ENCODE measurements around the gene AGXT.

AGXT gene

DNA sequence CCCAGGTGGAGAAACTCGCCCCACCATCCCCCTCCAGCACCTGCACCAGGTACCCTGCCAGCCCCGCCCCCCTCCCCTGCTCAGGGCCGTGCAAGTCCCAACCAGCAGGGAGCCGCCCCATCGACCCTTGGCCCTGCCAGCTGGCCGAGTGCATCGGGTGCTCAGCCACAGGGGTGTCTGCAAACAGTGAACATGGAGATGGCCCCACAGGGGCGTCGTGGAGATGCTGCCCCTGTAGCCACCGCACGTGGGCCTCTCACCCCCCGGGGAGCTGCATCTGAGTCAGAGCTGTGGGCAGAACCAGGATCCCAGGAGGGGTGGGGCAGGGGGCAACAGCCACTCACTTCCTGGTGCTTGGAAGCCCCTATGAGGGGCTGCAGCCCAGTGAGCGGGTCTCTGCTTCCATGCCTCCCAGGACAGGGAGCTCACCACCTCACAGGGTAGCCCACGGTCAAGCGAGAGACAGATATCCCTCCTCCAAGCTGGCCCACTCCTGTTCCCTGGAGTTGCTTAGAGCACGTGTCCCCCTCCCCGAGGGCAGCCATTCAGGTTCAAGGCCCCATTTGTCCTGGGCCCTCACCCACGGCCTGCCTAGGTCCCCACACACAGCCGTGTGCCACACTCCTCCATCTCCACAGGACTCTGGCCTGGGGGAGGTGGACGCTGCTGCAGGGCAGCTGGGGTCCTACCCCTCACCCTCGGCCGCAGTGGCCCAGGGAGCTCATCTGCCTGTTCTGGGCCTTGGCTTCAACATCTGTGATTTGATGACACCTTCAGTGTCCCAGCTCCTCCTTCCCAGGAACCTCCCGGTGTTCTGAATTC is 28.5 kb downstream of the AGXT start:
- no peak for TF ChIP-seq EZH2phosphoT487 (IDR thresholded peaks at IDR 0.05; ENCODE audit: low read depth)
- TF ChIP-seq, protein P1, sequence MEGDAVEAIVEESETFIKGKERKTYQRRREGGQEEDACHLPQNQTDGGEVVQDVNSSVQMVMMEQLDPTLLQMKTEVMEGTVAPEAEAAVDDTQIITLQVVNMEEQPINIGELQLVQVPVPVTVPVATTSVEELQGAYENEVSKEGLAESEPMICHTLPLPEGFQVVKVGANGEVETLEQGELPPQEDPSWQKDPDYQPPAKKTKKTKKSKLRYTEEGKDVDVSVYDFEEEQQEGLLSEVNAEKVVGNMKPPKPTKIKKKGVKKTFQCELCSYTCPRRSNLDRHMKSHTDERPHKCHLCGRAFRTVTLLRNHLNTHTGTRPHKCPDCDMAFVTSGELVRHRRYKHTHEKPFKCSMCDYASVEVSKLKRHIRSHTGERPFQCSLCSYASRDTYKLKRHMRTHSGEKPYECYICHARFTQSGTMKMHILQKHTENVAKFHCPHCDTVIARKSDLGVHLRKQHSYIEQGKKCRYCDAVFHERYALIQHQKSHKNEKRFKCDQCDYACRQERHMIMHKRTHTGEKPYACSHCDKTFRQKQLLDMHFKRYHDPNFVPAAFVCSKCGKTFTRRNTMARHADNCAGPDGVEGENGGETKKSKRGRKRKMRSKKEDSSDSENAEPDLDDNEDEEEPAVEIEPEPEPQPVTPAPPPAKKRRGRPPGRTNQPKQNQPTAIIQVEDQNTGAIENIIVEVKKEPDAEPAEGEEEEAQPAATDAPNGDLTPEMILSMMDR (IDR thresholded peaks at IDR 0.05; ENCODE audit: low read depth, low read length) = no peak
- Histone ChIP-seq H3K4me3 (ENCODE audit: low read length) (no peak overlapping the region), H2AFZ (ENCODE audit: low read depth, low read length) (no peak overlapping the region), H3K79me2 (ENCODE audit: low read length) (no peaks in the 10 kb centered on the region), H3K36me3 (replicated peaks; ENCODE audit: low read depth, low read length) (no peaks in the 10 kb centered on the region), H3K4me2 (ENCODE audit: low read length) (no peak overlapping the region), H3K4me1 (ENCODE audit: low read length) (no peaks in the 10 kb centered on the region), H3K9me3 (ENCODE audit: insufficient read depth, low read length) (no peaks in the 10 kb centered on the region), H3K27ac (ENCODE audit: low read length) (no peak overlapping the region), H3K9ac (ENCODE audit: low read length) (no peak overlapping the region), H4K20me1 (ENCODE audit: insufficient read depth, low read length) (no peaks in the 10 kb centered on the region), H3K27me3 (ENCODE audit: low read depth, low read length) (no peaks in the 10 kb centered on the region)

DNA sequence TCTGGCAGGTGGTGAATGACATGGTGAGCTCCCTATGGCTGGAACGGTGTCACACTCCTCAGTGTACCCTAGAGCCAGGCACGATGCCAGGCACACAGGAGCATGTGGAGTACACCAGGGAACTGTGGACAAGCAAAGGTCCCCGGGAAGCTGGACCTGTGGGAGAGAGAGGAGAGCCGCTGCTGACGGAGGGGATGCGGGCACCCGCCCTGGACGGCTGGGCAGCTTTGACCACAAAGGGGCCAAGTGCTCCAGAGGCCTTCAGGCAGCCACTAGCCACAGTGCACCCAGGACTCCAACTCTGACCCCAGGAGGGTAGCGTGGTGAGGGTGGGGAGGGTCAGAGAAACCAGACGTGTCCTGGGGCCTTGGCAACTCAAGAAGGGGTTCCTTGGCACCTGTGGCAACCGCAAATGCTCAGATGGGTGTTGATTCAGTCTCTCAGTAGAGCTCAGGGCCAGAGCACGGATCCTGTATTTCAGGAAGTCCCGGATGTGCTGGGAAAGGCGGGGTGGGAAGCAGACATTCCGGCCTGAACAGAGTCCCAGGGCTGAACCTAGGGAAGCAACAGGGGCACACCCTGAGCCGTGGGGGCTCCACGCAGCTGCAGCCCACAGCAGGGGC is 29.6 kb downstream of the AGXT start:
- Histone ChIP-seq H3K79me2 (ENCODE audit: low read length) (no peaks in the 10 kb centered on the region), H3K36me3 (replicated peaks; ENCODE audit: low read depth, low read length) (no peaks in the 10 kb centered on the region), H3K4me3 (ENCODE audit: low read length) (no peak overlapping the region), H2AFZ (ENCODE audit: low read depth, low read length) (no peak overlapping the region), H4K20me1 (ENCODE audit: insufficient read depth, low read length) (no peaks in the 10 kb centered on the region), H3K4me1 (ENCODE audit: low read length) (no peaks in the 10 kb centered on the region), H3K9me3 (ENCODE audit: insufficient read depth, low read length) (no peaks in the 10 kb centered on the region), H3K27ac (ENCODE audit: low read length) (no peak overlapping the region), H3K9ac (ENCODE audit: low read length) (no peak overlapping the region), H3K27me3 (ENCODE audit: low read depth, low read length) (no peaks in the 10 kb centered on the region), H3K4me2 (ENCODE audit: low read length) (no peak overlapping the region)
- no peak for TF ChIP-seq EZH2phosphoT487 (IDR thresholded peaks at IDR 0.05; ENCODE audit: low read depth)
- TF ChIP-seq, protein P1 (IDR thresholded peaks at IDR 0.05; ENCODE audit: low read depth, low read length) = no peak

DNA sequence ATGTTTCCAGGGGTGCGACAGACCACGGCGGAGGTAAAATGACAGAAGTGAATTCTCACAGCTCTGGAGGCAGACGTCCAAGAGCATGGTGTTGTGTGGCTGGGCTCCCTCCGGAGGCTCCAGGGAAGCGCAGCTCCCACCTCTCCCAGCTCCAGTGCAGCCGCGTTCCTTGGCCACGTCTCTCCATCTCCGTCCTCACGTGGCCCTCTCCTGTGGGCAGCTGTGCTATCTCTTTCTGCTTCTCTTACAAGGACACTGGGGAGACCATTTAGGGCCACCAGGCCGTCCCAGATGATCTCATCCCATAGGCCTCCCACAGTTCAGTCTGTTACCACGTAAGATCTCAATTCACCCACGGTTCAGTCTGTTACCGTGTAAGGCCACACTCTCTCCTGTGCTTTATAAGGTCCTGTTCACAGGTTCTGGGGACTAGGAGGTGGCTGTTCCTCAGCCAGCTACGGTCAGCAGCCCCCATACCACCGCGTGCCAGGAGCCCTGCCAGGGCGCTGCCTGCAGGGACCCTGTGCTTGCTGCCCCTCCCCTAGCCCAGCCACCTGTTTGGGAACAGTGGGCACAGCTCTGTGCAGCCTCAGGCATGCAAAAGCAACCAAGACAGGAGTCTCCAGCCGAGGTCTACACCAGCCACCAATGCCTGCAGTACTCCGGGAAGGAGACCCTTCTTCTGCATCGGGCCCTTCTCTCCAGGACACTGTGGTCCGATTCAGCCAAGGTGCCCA is 30.3 kb downstream of the AGXT start:
- no peaks in the 10 kb centered on the region for H3K27me3 ChIP-seq (ENCODE audit: low read depth, low read length)
- H2AFZ ChIP-seq (ENCODE audit: low read depth, low read length) = no peak overlapping the region
- no peak overlapping the region for H3K4me3 ChIP-seq (ENCODE audit: low read length)
- H3K79me2 ChIP-seq (ENCODE audit: low read length) = no peaks in the 10 kb centered on the region
- TF ChIP-seq EZH2phosphoT487 (IDR thresholded peaks at IDR 0.05; ENCODE audit: low read depth) = no peak
- H3K4me1 ChIP-seq (ENCODE audit: low read length) = no peaks in the 10 kb centered on the region
- no peak overlapping the region for H3K9ac ChIP-seq (ENCODE audit: low read length)
- H3K9me3 ChIP-seq (ENCODE audit: insufficient read depth, low read length) = no peaks in the 10 kb centered on the region
- no peaks in the 10 kb centered on the region for H3K36me3 ChIP-seq (replicated peaks; ENCODE audit: low read depth, low read length)
- H3K27ac ChIP-seq (ENCODE audit: low read length) = no peak overlapping the region
- no peaks in the 10 kb centered on the region for H4K20me1 ChIP-seq (ENCODE audit: insufficient read depth, low read length)
- no peak overlapping the region for H3K4me2 ChIP-seq (ENCODE audit: low read length)

DNA sequence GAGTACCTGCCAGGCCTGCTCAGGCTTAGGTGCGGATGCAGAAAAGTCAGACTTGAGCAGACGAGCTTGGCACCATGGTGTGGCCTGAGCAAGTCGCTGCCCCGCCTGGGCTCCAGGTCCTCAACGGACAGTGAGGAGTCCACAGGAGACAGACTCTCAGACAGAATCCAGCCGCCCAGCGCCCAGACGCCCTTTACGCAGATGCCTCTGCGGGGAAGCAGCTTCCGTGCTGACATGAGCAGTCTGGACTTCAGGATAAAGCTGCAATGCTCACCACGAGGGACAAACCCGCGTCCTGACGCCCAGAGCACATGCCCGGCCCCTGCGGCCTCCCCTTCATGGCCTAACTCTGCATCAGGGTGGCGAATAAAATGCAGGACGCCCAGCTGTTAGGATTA is 30.8 kb downstream of the AGXT start:
- no peaks in the 10 kb centered on the region for H3K9me3 ChIP-seq (ENCODE audit: insufficient read depth, low read length)
- no peak overlapping the region for H3K9ac ChIP-seq (ENCODE audit: low read length)
- H4K20me1 ChIP-seq (ENCODE audit: insufficient read depth, low read length) = no peaks in the 10 kb centered on the region
- no peaks in the 10 kb centered on the region for H3K27me3 ChIP-seq (ENCODE audit: low read depth, low read length)
- no peak overlapping the region for H3K27ac ChIP-seq (ENCODE audit: low read length)
- H3K4me2 ChIP-seq (ENCODE audit: low read length) = no peak overlapping the region
- no peak overlapping the region for H2AFZ ChIP-seq (ENCODE audit: low read depth, low read length)
- H3K79me2 ChIP-seq (ENCODE audit: low read length) = no peaks in the 10 kb centered on the region
- H3K4me3 ChIP-seq (ENCODE audit: low read length) = no peak overlapping the region
- H3K36me3 ChIP-seq (replicated peaks; ENCODE audit: low read depth, low read length) = no peaks in the 10 kb centered on the region
- no peaks in the 10 kb centered on the region for H3K4me1 ChIP-seq (ENCODE audit: low read length)
- TF ChIP-seq EZH2phosphoT487 (IDR thresholded peaks at IDR 0.05; ENCODE audit: low read depth) = no peak
- TF ChIP-seq, protein P1 (IDR thresholded peaks at IDR 0.05; ENCODE audit: low read depth, low read length) = no peak
